Endothelial cell of umbilical vein (primary cell): Measurements from ENCODE around the gene CCDC57. TPM values are rescaled to one million over a fixed set of nuclear protein-coding genes. Genes with fewer than 3 reads are reported as not detected.

ENCODE experiments used
- BruUV-seq: library from RNA; stranded (reverse); fragments of 400-500 nt; replicated peaks from 2 replicates; lab custom pipeline; 2021; lab: Mats Ljungman, UMichigan
- CTCF ChIA-PET: fragments of 300-600, 350-600 bp; sonication (Branson Sonifier 250); formaldehyde crosslinking; loops from one replicate; lab custom pipeline; 2021; ENCODE audit warnings: antibody characterized with exemption, inconsistent platforms; lab: Charles Lee
- POLR2A ChIA-PET: fragments of 300-600, 350-600 bp; sonication (Branson Sonifier 250); formaldehyde crosslinking; loops from one replicate; lab custom pipeline; 2021; ENCODE audit warnings: antibody characterized with exemption, inconsistent platforms; lab: Charles Lee
- DNase-seq: peaks from one replicate; pipeline ENCODE4 v3.0.0-alpha.2; 2011; ENCODE audit warnings: low read depth, low spot score
- FAIRE-seq: peaks from 2 replicates; lab custom pipeline; 2011; peaks lifted over from hg19 to GRCh38; lab: Jason Lieb, UNC
- H2AFZ ChIP-seq: 2 replicates; pipeline ENCODE4 v1.6.0; 2012; ENCODE audit warnings: low read depth, low read length, control low read depth, inconsistent platforms
- H3K27ac ChIP-seq: 2 replicates; pipeline ENCODE4 v1.5.1; 2011; ENCODE audit warnings: low read depth, mild to moderate bottlenecking, control low read depth, low read length, moderate library complexity; ENCODE audit not compliant: insufficient read depth
- H3K27me3 ChIP-seq, 2 experiments: 2 replicates each; pipeline versions ENCODE4 v1.6.0 to v1.6.1; 2011; ENCODE audit warnings: low read length in 2 of 2, mixed read lengths in 1 of 2; ENCODE audit not compliant: control insufficient read depth in 2 of 2, insufficient read depth in 2 of 2
- H3K36me3 ChIP-seq, 2 experiments: 2 replicates in 1 of 2; 3 replicates in 1 of 2; pipeline ENCODE4 v1.5.1; 2011; ENCODE audit warnings: low read length in 2 of 2, mild to moderate bottlenecking in 1 of 2, moderate library complexity in 1 of 2; ENCODE audit not compliant: control insufficient read depth in 2 of 2, insufficient read depth in 2 of 2; ENCODE audit errors: extremely low read depth in 1 of 2
- H3K4me1 ChIP-seq: 3 replicates; pipeline ENCODE4 v1.5.1; 2011; ENCODE audit warnings: mild to moderate bottlenecking, low read length; ENCODE audit not compliant: control insufficient read depth, insufficient read depth; ENCODE audit errors: extremely low read depth
- H3K4me2 ChIP-seq: 2 replicates; pipeline ENCODE4 v1.6.1; 2011; ENCODE audit warnings: low read length, control low read depth, mixed read lengths; ENCODE audit not compliant: insufficient read depth
- H3K4me3 ChIP-seq, 3 experiments: fragments of 200-600 bp in 1 of 3; sonication (generic), shearing (Covaris generic) in 1 of 3; replicated peaks in 1 of 3; 2 replicates each; pipeline ENCODE4 v1.5.1; 2011 to 2016; ENCODE audit warnings: control low read depth in 3 of 3, low read length in 3 of 3, mild to moderate bottlenecking in 2 of 3, inconsistent platforms in 1 of 3, low read depth in 1 of 3, moderate library complexity in 1 of 3; ENCODE audit not compliant: insufficient read depth in 1 of 3
- H3K79me2 ChIP-seq: 2 replicates; pipeline ENCODE4 v1.6.0; 2012; ENCODE audit warnings: low read length, inconsistent platforms; ENCODE audit not compliant: control insufficient read depth, insufficient read depth
- H3K9ac ChIP-seq: replicated peaks from 2 replicates; pipeline ENCODE3; 2011; ENCODE audit warnings: low read length, control low read depth; ENCODE audit not compliant: insufficient read depth; ENCODE audit errors: extremely low read depth
- H3K9me1 ChIP-seq: replicated peaks from 3 replicates; pipeline ENCODE4 v1.6.0; 2011; ENCODE audit warnings: mild to moderate bottlenecking, low read length; ENCODE audit not compliant: control insufficient read depth, insufficient read depth; ENCODE audit errors: extremely low read depth
- H3K9me3 ChIP-seq: replicated peaks from 2 replicates; pipeline ENCODE4 v1.5.1; 2012; ENCODE audit warnings: low read length, inconsistent platforms; ENCODE audit not compliant: control insufficient read depth, insufficient read depth
- H4K20me1 ChIP-seq: replicated peaks from 2 replicates; pipeline ENCODE3; 2011; ENCODE audit warnings: mild to moderate bottlenecking, low read length; ENCODE audit not compliant: control insufficient read depth, insufficient read depth; ENCODE audit errors: extremely low read depth
- EZH2 ChIP-seq: IDR thresholded peaks from 2 replicates; pipeline ENCODE4 v1.6.1; 2012; ENCODE audit warnings: borderline replicate concordance, low read depth, mild to moderate bottlenecking, moderate library complexity, low read length, inconsistent platforms; ENCODE audit not compliant: severe bottlenecking
- FOS ChIP-seq: IDR thresholded peaks from 2 replicates; pipeline ENCODE4 v1.6.1; 2011; ENCODE audit warnings: mild to moderate bottlenecking, low read length, moderate library complexity, borderline replicate concordance; ENCODE audit not compliant: insufficient read depth
- GATA2 ChIP-seq: IDR thresholded peaks from 2 replicates; pipeline ENCODE4 v1.7.0; 2011; ENCODE audit warnings: low read depth, mild to moderate bottlenecking, moderate library complexity, mixed read lengths, low read length; ENCODE audit not compliant: insufficient read length, insufficient read depth
- JUN ChIP-seq: IDR thresholded peaks from 2 replicates; pipeline ENCODE4 v1.6.1; 2011; ENCODE audit warnings: borderline replicate concordance, low read depth; ENCODE audit not compliant: insufficient read length, insufficient read depth
- MYC ChIP-seq: IDR thresholded peaks from one replicate; pipeline ENCODE4 v1.6.1; 2011; ENCODE audit warnings: mild to moderate bottlenecking, low read depth, low read length
- POLR2A ChIP-seq: IDR thresholded peaks from 2 replicates; pipeline ENCODE4 v1.6.1; 2012; ENCODE audit warnings: low read depth, mild to moderate bottlenecking, control low read depth, low read length
- POLR2AphosphoS5 ChIP-seq: IDR thresholded peaks from 2 replicates; pipeline ENCODE4 v1.6.1; 2012; ENCODE audit warnings: low read depth, mild to moderate bottlenecking, control low read depth, low read length, moderate library complexity; ENCODE audit not compliant: insufficient read depth
- dilution Hi-C: fragments of 300-500 bp; cut with MboI; formaldehyde crosslinking; loops from one replicate; pipeline ENCODE4 v1.15.0; 2019; ENCODE audit warnings: low sequenced_read_pairs; ENCODE audit not compliant: extremely low pct_ligation_motif_present
- intact Hi-C: fragments of 100-400 bp; cut with micrococcal nuclease; formaldehyde crosslinking; loops from one replicate; pipeline ENCODE4 v1.10.0; 2022
- polyA plus RNA-seq, 4 experiments: library from polyadenylated mRNA; depleted of rRNA in 3 of 4; stranded (reverse) in 3 of 4; unstranded in 1 of 4; fragments of >200 nt; gene quantifications; 2 replicates each; pipeline versions ENCODE4 v1.2.1 to v1.2.3, GENCODE V29; 2011 to 2012; ENCODE audit warnings: missing spikeins in 1 of 4
- total RNA-seq: library from RNA; stranded (reverse); gene quantifications from 2 replicates; pipeline ENCODE4 v1.2.3, GENCODE V29; 2021
- TF ChIP-seq, protein P1 (sequence below): IDR thresholded peaks from 2 replicates; pipeline ENCODE4 v1.6.1; 2011; ENCODE audit not compliant: insufficient read depth, insufficient read length
- TF ChIP-seq, protein P2 (sequence below), 2 donors: IDR thresholded peaks; 1 replicate in 1 of 2; 2 replicates in 1 of 2; pipeline ENCODE4 v1.5.1; 2011; ENCODE audit warnings: low read length in 2 of 2, mild to moderate bottlenecking in 2 of 2, moderate library complexity in 2 of 2, control low read depth in 1 of 2, inconsistent platforms in 1 of 2, low read depth in 1 of 2; ENCODE audit not compliant: insufficient read depth in 1 of 2; ENCODE audit errors: extremely low read depth in 1 of 2

CCDC57 gene
- total and polyA plus RNA-seq, 2 donors (not counting 3 experiments of a cell fraction or from before 2014, with no cell fraction given), result 18.6 to 31.6 TPM

DNA sequence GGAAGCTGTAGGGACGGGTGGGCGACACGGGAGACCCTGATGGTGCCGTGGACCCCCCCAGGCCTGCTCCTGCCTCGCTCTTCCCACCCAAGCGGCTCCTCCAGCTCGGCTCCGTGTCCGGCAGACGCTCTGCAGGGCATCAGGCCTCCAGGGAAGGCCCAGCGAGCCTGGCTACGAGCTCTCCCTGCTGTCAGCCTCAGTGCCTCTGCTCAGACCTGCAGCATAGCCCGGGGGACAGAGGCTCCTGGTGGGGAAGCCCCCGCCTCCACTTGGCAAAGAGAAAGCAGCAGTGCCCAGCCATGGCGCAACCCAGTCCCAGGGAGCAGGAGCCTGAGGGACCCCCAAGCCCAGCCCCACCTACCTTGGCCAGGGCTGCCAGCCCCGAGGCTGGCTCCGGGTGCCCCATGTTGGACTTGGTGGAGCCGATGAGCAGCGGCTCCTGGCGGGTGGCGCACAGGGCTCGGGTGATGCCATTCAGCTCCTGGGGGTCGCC, 120.5 kb downstream of the CCDC57 start:
- CTCF ChIA-PET, result no interaction called here
- Histone ChIP-seq H3K4me2 (no peak overlapping the region), H3K9me1 (no peaks in the 10 kb centered on the region), H4K20me1 (no peaks in the 10 kb centered on the region), H3K79me2 (peaks cover 47% of the 10 kb centered on the region), H3K4me3 (no peak overlapping the region), H3K9ac (no peak overlapping the region), H3K4me1 (peaks cover 13% of the 10 kb centered on the region), H3K36me3 (peaks cover 35 to 66% of the 10 kb centered on the region in 2 experiments), H3K9me3 (no peaks in the 10 kb centered on the region), H2AFZ (no peak overlapping the region), H3K27me3 (no peaks in the 10 kb centered on the region), H3K27ac (no peak overlapping the region)
- no TSS peak for BruUV-seq
- DNase-seq (no peak), FAIRE-seq (no peak)
- intact Hi-C loops, result no loop called here
- TF ChIP-seq EZH2 (no peak), POLR2A (no peak), FOS (no peak), JUN (no peak), MYC (no peak)
- TF ChIP-seq, protein P1, sequence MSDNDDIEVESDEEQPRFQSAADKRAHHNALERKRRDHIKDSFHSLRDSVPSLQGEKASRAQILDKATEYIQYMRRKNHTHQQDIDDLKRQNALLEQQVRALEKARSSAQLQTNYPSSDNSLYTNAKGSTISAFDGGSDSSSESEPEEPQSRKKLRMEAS, result no peak
- POLR2A ChIA-PET, result no interaction called here
- dilution Hi-C loops, result no loop called here

DNA sequence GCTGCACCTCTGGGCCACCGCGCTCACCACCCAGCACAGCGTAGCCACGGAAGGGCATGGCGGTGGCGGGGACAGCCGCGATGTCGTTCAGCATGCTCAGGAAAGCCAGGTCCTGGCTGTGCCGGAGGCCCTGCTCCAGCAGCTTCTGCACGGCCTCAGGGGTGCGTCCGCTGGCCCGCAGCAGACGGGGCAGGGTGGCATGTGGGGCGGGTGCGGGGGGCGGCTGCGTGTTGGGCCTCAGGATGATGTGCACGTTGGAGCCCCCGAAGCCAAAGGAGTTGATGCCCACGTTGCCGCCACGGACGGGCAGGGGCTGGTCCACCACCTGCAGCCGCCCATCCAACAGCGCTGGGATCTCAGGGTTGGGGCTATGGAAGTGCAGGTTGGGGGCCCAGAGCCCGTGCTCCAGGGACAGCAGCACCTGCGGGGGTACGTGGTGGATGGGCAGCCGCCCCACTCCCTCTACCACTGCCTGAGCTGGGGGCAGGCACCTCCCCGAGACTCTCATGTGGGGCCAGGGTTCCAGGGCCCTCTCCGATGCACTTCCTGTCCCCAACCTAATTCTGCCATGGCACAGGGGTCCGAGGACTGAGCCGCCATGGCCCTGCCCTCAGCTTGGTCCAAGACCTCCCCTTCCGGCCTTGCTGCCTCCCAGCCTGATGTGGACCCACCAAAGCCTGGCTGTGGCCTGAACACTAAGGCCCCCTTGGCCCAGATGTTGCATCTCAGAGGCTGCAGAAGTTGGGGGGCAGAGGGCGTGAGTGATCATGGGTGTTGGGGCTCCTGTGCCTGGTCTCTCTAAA, 121.2 kb downstream of the CCDC57 start:
- CTCF ChIA-PET, result no interaction called here
- FAIRE-seq, result no peak
- BruUV-seq, result no TSS peak

More for the DNA sequence above, 121.2 kb downstream of the CCDC57 start:
- Histone ChIP-seq H3K27me3 (no peaks in the 10 kb centered on the region), H3K9ac (no peak overlapping the region), H3K4me2 (no peak overlapping the region), H3K79me2 (peaks cover 40% of the 10 kb centered on the region), H3K4me3 (no peak overlapping the region), H3K36me3 (peaks cover 38 to 72% of the 10 kb centered on the region in 2 experiments), H2AFZ (no peak overlapping the region), H3K4me1 (peaks cover 7% of the 10 kb centered on the region), H3K9me1 (no peaks in the 10 kb centered on the region), H4K20me1 (no peaks in the 10 kb centered on the region), H3K9me3 (no peaks in the 10 kb centered on the region), H3K27ac (no peak overlapping the region)
- TF ChIP-seq, protein P1, result no peak
- no peak for TF ChIP-seq FOS
- TF ChIP-seq POLR2A, result no peak
- TF ChIP-seq EZH2, result no peak
- TF ChIP-seq, protein P2, sequence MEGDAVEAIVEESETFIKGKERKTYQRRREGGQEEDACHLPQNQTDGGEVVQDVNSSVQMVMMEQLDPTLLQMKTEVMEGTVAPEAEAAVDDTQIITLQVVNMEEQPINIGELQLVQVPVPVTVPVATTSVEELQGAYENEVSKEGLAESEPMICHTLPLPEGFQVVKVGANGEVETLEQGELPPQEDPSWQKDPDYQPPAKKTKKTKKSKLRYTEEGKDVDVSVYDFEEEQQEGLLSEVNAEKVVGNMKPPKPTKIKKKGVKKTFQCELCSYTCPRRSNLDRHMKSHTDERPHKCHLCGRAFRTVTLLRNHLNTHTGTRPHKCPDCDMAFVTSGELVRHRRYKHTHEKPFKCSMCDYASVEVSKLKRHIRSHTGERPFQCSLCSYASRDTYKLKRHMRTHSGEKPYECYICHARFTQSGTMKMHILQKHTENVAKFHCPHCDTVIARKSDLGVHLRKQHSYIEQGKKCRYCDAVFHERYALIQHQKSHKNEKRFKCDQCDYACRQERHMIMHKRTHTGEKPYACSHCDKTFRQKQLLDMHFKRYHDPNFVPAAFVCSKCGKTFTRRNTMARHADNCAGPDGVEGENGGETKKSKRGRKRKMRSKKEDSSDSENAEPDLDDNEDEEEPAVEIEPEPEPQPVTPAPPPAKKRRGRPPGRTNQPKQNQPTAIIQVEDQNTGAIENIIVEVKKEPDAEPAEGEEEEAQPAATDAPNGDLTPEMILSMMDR (IDR thresholded peaks at IDR 0.05; ENCODE audit: extremely low read depth in 1 of 2, insufficient read depth in 1 of 2, low read depth in 1 of 2, low read length in 2 of 2), result no peak
- no peak for TF ChIP-seq POLR2AphosphoS5
- no peak for TF ChIP-seq GATA2
- no peak for TF ChIP-seq MYC
- no peak for TF ChIP-seq JUN
- POLR2A ChIA-PET, result no interaction called here
- no peak for DNase-seq
- intact Hi-C loops (no loop called here), dilution Hi-C loops (no loop called here)
